Measurements from ENCODE around the gene SRL. TPM values are rescaled to one million over a fixed set of nuclear protein-coding genes. Genes with fewer than 3 reads are reported as not detected.

Gene SRL
- total and polyA plus RNA-seq, 4 donors, result 0.30 to 2.9 (median 1.2) TPM

GRCh38 chr16:4232541-4233386, 9.1 kb downstream of the SRL start:
- peak overlapping the region in 1 of 2 donors; percentile 78 for H3K27ac ChIP-seq (ENCODE audit: low read depth in 1 of 2, low read length in 1 of 2)
- H3K4me3 ChIP-seq, result no peak overlapping the region
- DNase-seq (no peak), ATAC-seq (ENCODE audit: insufficient read depth, low FRiP score) (no peak)
- H3K4me1 ChIP-seq (ENCODE audit: control insufficient read depth in 5 of 5, insufficient read depth in 5 of 5, low read length in 5 of 5), result peaks cover 0 to 6% (median 0%) of the 10 kb centered on the region in 5 donors
- no peaks in the 10 kb centered on the region for H3K9me3 ChIP-seq (ENCODE audit: control insufficient read depth in 4 of 4, insufficient read depth in 3 of 4, low read length in 3 of 4)
- no peak for TF ChIP-seq CTCF (IDR thresholded peaks at IDR 0.05; ENCODE audit: control extremely low read depth, extremely low read depth)
- no peak overlapping the region for H3K9ac ChIP-seq (ENCODE audit: insufficient read depth in 1 of 2, low read length in 2 of 2)
- 73 to 93% methylated on average over 14 of the region's 14 CpGs for WGBS, 2 donors
- no peaks in the 10 kb centered on the region for H3K36me3 ChIP-seq (ENCODE audit: control insufficient read depth in 4 of 4, insufficient read depth in 4 of 4, low read length in 4 of 4)
- no peaks in the 10 kb centered on the region for H3K27me3 ChIP-seq (ENCODE audit: control insufficient read depth in 3 of 3, insufficient read depth in 3 of 3, low read length in 2 of 3)

- H3K36me3 ChIP-seq (ENCODE audit: control insufficient read depth in 4 of 4, insufficient read depth in 4 of 4, low read length in 4 of 4), result no peaks in the 10 kb centered on the region
- no peak for TF ChIP-seq CTCF (IDR thresholded peaks at IDR 0.05; ENCODE audit: control extremely low read depth, extremely low read depth)
- H3K4me3 ChIP-seq, result no peak overlapping the region
- H3K27ac ChIP-seq (ENCODE audit: low read depth in 1 of 2, low read length in 1 of 2), result peak overlapping the region in 1 of 2 donors; percentile 78
- peaks cover 0 to 6% (median 0%) of the 10 kb centered on the region in 5 donors for H3K4me1 ChIP-seq (ENCODE audit: control insufficient read depth in 5 of 5, insufficient read depth in 5 of 5, low read length in 5 of 5)
- H3K27me3 ChIP-seq (ENCODE audit: control insufficient read depth in 3 of 3, insufficient read depth in 3 of 3, low read length in 2 of 3), result no peaks in the 10 kb centered on the region
- DNase-seq (no peak), ATAC-seq (ENCODE audit: insufficient read depth, low FRiP score) (no peak)
- 79 to 93% methylated on average over 11 of the region's 11 CpGs for WGBS, 2 donors
- no peak overlapping the region for H3K9ac ChIP-seq (ENCODE audit: insufficient read depth in 1 of 2, low read length in 2 of 2)
- H3K9me3 ChIP-seq (ENCODE audit: control insufficient read depth in 4 of 4, insufficient read depth in 3 of 4, low read length in 3 of 4), result no peaks in the 10 kb centered on the region
Observed at GRCh38 chr16:4231886-4232285, 10.0 kb downstream of the SRL start.

GRCh38 chr16:4231367-4231766, 10.5 kb downstream of the SRL start:
- Histone ChIP-seq H3K9ac (ENCODE audit: insufficient read depth in 1 of 2, low read length in 2 of 2) (no peak overlapping the region), H3K27ac (ENCODE audit: low read depth in 1 of 2, low read length in 1 of 2) (peak overlapping the region in 1 of 2 donors; percentile 78)
- TF ChIP-seq CTCF (IDR thresholded peaks at IDR 0.05; ENCODE audit: control extremely low read depth, extremely low read depth), result no peak

More at GRCh38 chr16:4231367-4231766, 10.5 kb downstream of the SRL start:
- no peaks in the 10 kb centered on the region for H3K9me3 ChIP-seq (ENCODE audit: control insufficient read depth in 4 of 4, insufficient read depth in 3 of 4, low read length in 3 of 4)
- WGBS, 2 donors, result 72 to 80% methylated on average over 10 of the region's 10 CpGs
- ATAC-seq (ENCODE audit: insufficient read depth, low FRiP score), result no peak
- H3K4me1 ChIP-seq (ENCODE audit: control insufficient read depth in 5 of 5, insufficient read depth in 5 of 5, low read length in 5 of 5), result peaks cover 0 to 6% (median 0%) of the 10 kb centered on the region in 5 donors
- H3K4me3 ChIP-seq, result no peak overlapping the region
- H3K36me3 ChIP-seq (ENCODE audit: control insufficient read depth in 4 of 4, insufficient read depth in 4 of 4, low read length in 4 of 4), result no peaks in the 10 kb centered on the region
- no peak for DNase-seq
- H3K27me3 ChIP-seq (ENCODE audit: control insufficient read depth in 3 of 3, insufficient read depth in 3 of 3, low read length in 2 of 3), result no peaks in the 10 kb centered on the region
